Ascending aorta (tissue), 2 donors: ENCODE results near the gene VPS8. TPM values are rescaled to one million over a fixed set of nuclear protein-coding genes. Genes with fewer than 3 reads are reported as not detected.

ENCODE experiments used
- DNase-seq, 2 donors: peaks; one replicate each; pipeline ENCODE4 v3.0.0-alpha.2; 2019; ENCODE audit warnings: low spot score in 2 of 2
- H3K27ac ChIP-seq, 2 donors: fragments of 200-600 bp; sonication (generic); one replicate each; pipeline ENCODE4 v1.5.1; 2016 to 2017; ENCODE audit warnings: mild to moderate bottlenecking in 1 of 2
- H3K27me3 ChIP-seq: fragments of 200-600 bp; sonication (generic); one replicate; pipeline ENCODE4 v1.5.1; 2017
- H3K36me3 ChIP-seq, 2 donors: fragments of 200-600 bp; sonication (generic); one replicate each; pipeline ENCODE4 v1.5.1; 2016
- H3K4me1 ChIP-seq, 2 donors: fragments of 200-600 bp; sonication (generic); one replicate each; pipeline ENCODE4 v1.5.1; 2016 to 2017; ENCODE audit warnings: mild to moderate bottlenecking in 1 of 2
- H3K4me3 ChIP-seq, 2 donors: fragments of 200-600 bp; sonication (generic); one replicate each; pipeline ENCODE4 v1.5.1; 2016 to 2017; ENCODE audit warnings: mild to moderate bottlenecking in 1 of 2
- H3K9me3 ChIP-seq, 2 donors: fragments of 200-600 bp; sonication (generic); one replicate each; pipeline ENCODE4 v1.5.1; 2016
- intact Hi-C: fragments of 100-400 bp; cut with DNase I; formaldehyde crosslinking; loops from one replicate; pipeline ENCODE4 v1.15.1; 2023
- total RNA-seq: library from RNA; depleted of rRNA; stranded (reverse); fragments of >200 nt; gene quantifications from one replicate; pipeline ENCODE4 v1.1.0, GENCODE V29; 2016
- TF ChIP-seq, protein P1 (sequence below), 3 experiments: fragments of 200-600 bp in 2 of 3; fragments of 450-650 bp in 1 of 3; sonication (generic) in 2 of 3; IDR thresholded peaks; one replicate each; pipeline ENCODE4 v1.5.1; 2016 to 2019; ENCODE audit warnings: antibody characterized with exemption in 3 of 3, mild to moderate bottlenecking in 1 of 3, moderate library complexity in 1 of 3

The VPS8 gene
- total RNA-seq, 1 donor from 2014 or later: 24.9 TPM

- H3K36me3 ChIP-seq: no peaks in the 10 kb centered on the region
- no peaks in the 10 kb centered on the region for H3K27me3 ChIP-seq
- intact Hi-C loops: loop anchor here (10.0 kb wide), 1 partner anchor 409 kb away; the partner anchor contains the start of genes CLCN2 and POLR2H
- H3K4me1 ChIP-seq: no peaks in the 10 kb centered on the region
- no peak overlapping the region for H3K27ac ChIP-seq
- TF ChIP-seq, protein P1, sequence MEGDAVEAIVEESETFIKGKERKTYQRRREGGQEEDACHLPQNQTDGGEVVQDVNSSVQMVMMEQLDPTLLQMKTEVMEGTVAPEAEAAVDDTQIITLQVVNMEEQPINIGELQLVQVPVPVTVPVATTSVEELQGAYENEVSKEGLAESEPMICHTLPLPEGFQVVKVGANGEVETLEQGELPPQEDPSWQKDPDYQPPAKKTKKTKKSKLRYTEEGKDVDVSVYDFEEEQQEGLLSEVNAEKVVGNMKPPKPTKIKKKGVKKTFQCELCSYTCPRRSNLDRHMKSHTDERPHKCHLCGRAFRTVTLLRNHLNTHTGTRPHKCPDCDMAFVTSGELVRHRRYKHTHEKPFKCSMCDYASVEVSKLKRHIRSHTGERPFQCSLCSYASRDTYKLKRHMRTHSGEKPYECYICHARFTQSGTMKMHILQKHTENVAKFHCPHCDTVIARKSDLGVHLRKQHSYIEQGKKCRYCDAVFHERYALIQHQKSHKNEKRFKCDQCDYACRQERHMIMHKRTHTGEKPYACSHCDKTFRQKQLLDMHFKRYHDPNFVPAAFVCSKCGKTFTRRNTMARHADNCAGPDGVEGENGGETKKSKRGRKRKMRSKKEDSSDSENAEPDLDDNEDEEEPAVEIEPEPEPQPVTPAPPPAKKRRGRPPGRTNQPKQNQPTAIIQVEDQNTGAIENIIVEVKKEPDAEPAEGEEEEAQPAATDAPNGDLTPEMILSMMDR (IDR thresholded peaks at IDR 0.05): no peak
- no peak overlapping the region for H3K4me3 ChIP-seq
- no peak for DNase-seq
- no peaks in the 10 kb centered on the region for H3K9me3 ChIP-seq
Measured at GRCh38 chr3:184773283-184774186, 38.4 kb upstream of the VPS8 start.

DNA sequence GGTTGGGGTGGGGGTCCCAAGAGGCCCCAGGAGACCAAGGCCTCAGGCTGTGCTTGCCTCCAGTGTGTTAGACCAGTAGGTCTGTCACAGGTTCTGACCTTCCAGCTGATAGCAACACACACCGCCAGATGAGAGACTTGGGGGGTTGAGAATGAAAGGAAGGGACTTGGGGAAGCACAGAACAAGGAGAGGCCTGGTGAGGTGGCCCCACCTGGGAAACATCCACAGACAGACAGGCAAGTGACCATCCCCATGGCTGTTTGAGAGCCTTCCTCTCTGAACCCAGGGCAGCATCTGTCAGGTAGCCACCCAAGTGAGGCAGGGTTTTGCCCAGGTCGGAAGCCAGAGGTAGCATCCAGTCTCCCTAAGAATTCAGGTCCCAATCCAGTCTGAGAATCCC, 35.0 kb upstream of the VPS8 start:
- no peaks in the 10 kb centered on the region for H3K36me3 ChIP-seq
- no peak overlapping the region for H3K27ac ChIP-seq
- no peak overlapping the region for H3K4me3 ChIP-seq
- H3K9me3 ChIP-seq: no peaks in the 10 kb centered on the region
- DNase-seq: no peak
- intact Hi-C loops: loop anchor here (1.0 to 10.0 kb wide), 3 partner anchors 65 to 412 kb away; partner anchors contain the start of genes CLCN2, EPHB3, MAGEF1 and POLR2H
- no peaks in the 10 kb centered on the region for H3K27me3 ChIP-seq
- TF ChIP-seq, protein P1 (IDR thresholded peaks at IDR 0.05): no peak
- no peaks in the 10 kb centered on the region for H3K4me1 ChIP-seq

DNA sequence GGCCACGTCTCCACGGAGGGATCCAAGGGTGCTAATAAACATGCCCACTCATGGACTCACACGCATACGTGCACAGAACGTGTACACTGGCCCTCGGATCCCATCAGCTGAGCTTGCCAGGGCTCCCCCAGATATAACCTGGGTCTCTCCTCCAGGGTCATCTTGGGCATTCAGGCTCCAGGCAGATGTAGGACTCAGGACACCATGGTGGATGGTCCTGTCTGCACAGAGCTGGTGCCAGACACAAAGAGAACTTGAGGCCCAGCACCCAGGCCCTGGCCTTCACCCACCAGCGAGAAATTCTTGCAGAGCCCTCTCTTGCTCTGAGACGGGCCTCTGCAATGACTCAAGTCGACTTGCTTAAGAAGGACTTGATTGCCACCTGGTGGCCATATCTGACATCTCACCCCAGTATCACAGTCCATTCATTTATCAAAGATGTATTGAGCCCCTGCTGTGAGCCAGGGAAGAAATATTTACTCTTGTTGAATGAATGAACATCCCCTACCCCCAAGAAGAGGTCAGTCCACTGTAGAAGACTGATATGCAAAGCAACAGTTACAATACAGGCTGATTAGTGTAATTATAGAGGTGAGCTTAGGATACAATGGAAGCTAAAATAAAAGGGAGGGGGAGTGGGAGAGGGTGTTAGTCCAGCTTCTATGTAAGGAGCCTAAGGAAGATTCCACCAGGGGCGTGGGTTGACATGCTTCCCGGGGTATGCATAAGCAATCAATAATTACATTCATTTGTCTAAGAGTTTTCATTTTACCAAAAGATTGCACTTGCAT, 34.2 kb upstream of the VPS8 start:
- H3K9me3 ChIP-seq: no peaks in the 10 kb centered on the region
- TF ChIP-seq, protein P1 (IDR thresholded peaks at IDR 0.05): peak; percentile 74 to 91 (median 88)
- intact Hi-C loops: loop anchor here (1.0 to 10.0 kb wide), 3 partner anchors 65 to 413 kb away; partner anchors contain the start of genes CLCN2, EPHB3, MAGEF1 and POLR2H

DNA sequence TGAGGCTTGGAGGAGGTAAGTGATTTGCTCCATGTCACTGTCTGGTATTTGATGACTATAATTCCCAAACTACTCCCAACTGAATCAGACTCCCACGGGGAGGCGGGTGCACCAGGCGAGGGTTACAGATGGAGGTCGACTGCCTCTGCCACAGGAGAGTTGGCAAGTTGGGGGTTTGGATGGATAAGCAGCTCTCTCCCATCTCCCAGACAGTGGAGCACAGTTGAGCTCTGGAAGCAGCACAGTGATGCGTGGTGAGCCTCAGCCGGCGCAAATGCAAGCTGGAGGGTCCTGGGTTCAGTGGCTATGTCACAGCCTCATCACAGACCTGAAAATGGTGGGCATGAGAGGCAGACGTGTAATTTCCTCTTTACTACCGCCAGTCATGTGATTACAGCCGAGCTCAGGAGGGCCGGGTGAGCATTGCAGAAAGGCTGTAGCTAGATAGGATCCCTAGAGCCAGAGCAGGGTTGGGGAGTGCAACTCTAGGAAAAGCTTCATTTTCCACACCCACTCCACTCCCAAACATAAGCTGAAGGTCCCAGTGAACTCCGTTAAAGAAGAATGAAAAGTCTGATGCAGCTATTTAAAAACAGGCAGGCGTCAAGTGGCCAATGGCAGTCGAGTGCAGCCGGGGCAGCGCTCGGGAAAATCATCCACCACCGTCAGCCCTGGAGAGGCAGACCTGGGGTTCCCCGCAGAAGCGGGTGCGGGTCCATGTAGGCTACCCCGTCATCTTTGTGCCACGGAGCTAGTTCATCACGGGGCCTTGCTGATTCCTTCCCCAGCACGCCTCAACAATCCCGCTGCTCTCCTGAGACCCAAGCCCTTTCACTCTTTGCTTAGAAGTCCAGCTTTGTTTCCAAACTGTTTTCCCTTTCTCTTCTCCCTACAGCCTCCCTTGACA, 33.3 kb upstream of the VPS8 start:
- intact Hi-C loops: loop anchor here (10.0 kb wide), 1 partner anchor 414 kb away; the partner anchor contains the start of genes CLCN2 and POLR2H
- TF ChIP-seq, protein P1 (IDR thresholded peaks at IDR 0.05): no peak
- no peak for DNase-seq

More for the DNA sequence above, 34.2 kb upstream of the VPS8 start:
- no peak overlapping the region for H3K4me3 ChIP-seq
- no peaks in the 10 kb centered on the region for H3K27me3 ChIP-seq
- peak; percentile 58 to 97 for DNase-seq
- no peaks in the 10 kb centered on the region for H3K36me3 ChIP-seq
- no peak overlapping the region for H3K27ac ChIP-seq
- no peaks in the 10 kb centered on the region for H3K4me1 ChIP-seq

More for the DNA sequence above, 33.3 kb upstream of the VPS8 start:
- Histone ChIP-seq H3K4me1 (no peaks in the 10 kb centered on the region), H3K27ac (no peak overlapping the region), H3K4me3 (no peak overlapping the region), H3K27me3 (no peaks in the 10 kb centered on the region), H3K9me3 (no peaks in the 10 kb centered on the region), H3K36me3 (no peaks in the 10 kb centered on the region)
